Measurements from ENCODE around the gene EEIG1.

The EEIG1 gene

GRCh38 chr9:127937056-127937387 lies 43.8 kb downstream of the EEIG1 start:
- peaks cover 32% of the 10 kb centered on the region for H3K36me3 Mint-ChIP-seq (ENCODE audit: insufficient read depth)
- DNase-seq (ENCODE audit: low spot score in 2 of 2), result no peak
- no peaks in the 10 kb centered on the region for H3K9me3 Mint-ChIP-seq
- H3K27me3 Mint-ChIP-seq, result no peaks in the 10 kb centered on the region
- H3K4me1 Mint-ChIP-seq, result peaks cover 40% of the 10 kb centered on the region
- H3K4me3 Mint-ChIP-seq, result peak overlapping the region; percentile 85
- ATAC-seq (replicated peaks; ENCODE audit: extremely low read depth, poor library complexity, severe bottlenecking), result no peak
- peak overlapping the region; percentile 87 for H3K27ac Mint-ChIP-seq (ENCODE audit: low read depth)

- H3K4me1 Mint-ChIP-seq, result peaks cover 43% of the 10 kb centered on the region
- peaks cover 32% of the 10 kb centered on the region for H3K36me3 Mint-ChIP-seq (ENCODE audit: insufficient read depth)
- DNase-seq (ENCODE audit: low spot score in 2 of 2), result no peak
- H3K27me3 Mint-ChIP-seq, result no peaks in the 10 kb centered on the region
- H3K9me3 Mint-ChIP-seq, result no peaks in the 10 kb centered on the region
- peak overlapping the region; percentile 85 for H3K4me3 Mint-ChIP-seq
- ATAC-seq (replicated peaks; ENCODE audit: extremely low read depth, poor library complexity, severe bottlenecking), result no peak
- H3K27ac Mint-ChIP-seq (ENCODE audit: low read depth), result peak overlapping the region; percentile 87
Observed at GRCh38 chr9:127936347-127936852, 44.4 kb downstream of the EEIG1 start.

GRCh38 chr9:127935765-127936221 lies 45.0 kb downstream of the EEIG1 start:
- H3K36me3 Mint-ChIP-seq (ENCODE audit: insufficient read depth), result peaks cover 30% of the 10 kb centered on the region
- no peaks in the 10 kb centered on the region for H3K27me3 Mint-ChIP-seq
- peaks cover 47% of the 10 kb centered on the region for H3K4me1 Mint-ChIP-seq
- H3K9me3 Mint-ChIP-seq, result no peaks in the 10 kb centered on the region
- H3K4me3 Mint-ChIP-seq, result peak overlapping the region; percentile 85
- DNase-seq (ENCODE audit: low spot score in 2 of 2) (no peak), ATAC-seq (replicated peaks; ENCODE audit: extremely low read depth, poor library complexity, severe bottlenecking) (no peak)
- peak overlapping the region; percentile 87 for H3K27ac Mint-ChIP-seq (ENCODE audit: low read depth)

GRCh38 chr9:127934986-127935385 lies 45.8 kb downstream of the EEIG1 start:
- no peaks in the 10 kb centered on the region for H3K27me3 Mint-ChIP-seq
- no peak overlapping the region for H3K27ac Mint-ChIP-seq (ENCODE audit: low read depth)
- peaks cover 50% of the 10 kb centered on the region for H3K4me1 Mint-ChIP-seq
- no peaks in the 10 kb centered on the region for H3K9me3 Mint-ChIP-seq
- peak overlapping the region; percentile 85 for H3K4me3 Mint-ChIP-seq
- DNase-seq (ENCODE audit: low spot score in 2 of 2), result no peak
- peaks cover 30% of the 10 kb centered on the region for H3K36me3 Mint-ChIP-seq (ENCODE audit: insufficient read depth)
- ATAC-seq (replicated peaks; ENCODE audit: extremely low read depth, poor library complexity, severe bottlenecking), result no peak

- DNase-seq (ENCODE audit: low spot score in 2 of 2), result no peak
- Mint-ChIP-seq H3K9me3 (no peaks in the 10 kb centered on the region), H3K4me3 (no peak overlapping the region), H3K27me3 (no peaks in the 10 kb centered on the region), H3K4me1 (peaks cover 57% of the 10 kb centered on the region), H3K27ac (ENCODE audit: low read depth) (no peak overlapping the region), H3K36me3 (ENCODE audit: insufficient read depth) (peaks cover 27% of the 10 kb centered on the region)
- ATAC-seq (replicated peaks; ENCODE audit: extremely low read depth, poor library complexity, severe bottlenecking), result no peak
Observed at GRCh38 chr9:127934248-127934647, 46.5 kb downstream of the EEIG1 start.

GRCh38 chr9:127931092-127931881 lies 49.5 kb downstream of the EEIG1 start:
- Mint-ChIP-seq H3K4me3 (peak overlapping the region; percentile 74), H3K27me3 (peaks cover 2% of the 10 kb centered on the region), H3K9me3 (no peaks in the 10 kb centered on the region), H3K4me1 (peaks cover 38% of the 10 kb centered on the region), H3K36me3 (ENCODE audit: insufficient read depth) (peaks cover 11% of the 10 kb centered on the region), H3K27ac (ENCODE audit: low read depth) (no peak overlapping the region)
- ATAC-seq (replicated peaks; ENCODE audit: extremely low read depth, poor library complexity, severe bottlenecking), result no peak
- no peak for DNase-seq (ENCODE audit: low spot score in 2 of 2)

Measured in central memory CD8-positive, alpha-beta T cell (primary cell).